Measurements from ENCODE around the gene LAMA4. TPM values are rescaled to one million over a fixed set of nuclear protein-coding genes. Genes with fewer than 3 reads are reported as not detected.

The LAMA4 gene
- total RNA-seq, 1 experiment from 2014 or later: 89.9 TPM

DNA sequence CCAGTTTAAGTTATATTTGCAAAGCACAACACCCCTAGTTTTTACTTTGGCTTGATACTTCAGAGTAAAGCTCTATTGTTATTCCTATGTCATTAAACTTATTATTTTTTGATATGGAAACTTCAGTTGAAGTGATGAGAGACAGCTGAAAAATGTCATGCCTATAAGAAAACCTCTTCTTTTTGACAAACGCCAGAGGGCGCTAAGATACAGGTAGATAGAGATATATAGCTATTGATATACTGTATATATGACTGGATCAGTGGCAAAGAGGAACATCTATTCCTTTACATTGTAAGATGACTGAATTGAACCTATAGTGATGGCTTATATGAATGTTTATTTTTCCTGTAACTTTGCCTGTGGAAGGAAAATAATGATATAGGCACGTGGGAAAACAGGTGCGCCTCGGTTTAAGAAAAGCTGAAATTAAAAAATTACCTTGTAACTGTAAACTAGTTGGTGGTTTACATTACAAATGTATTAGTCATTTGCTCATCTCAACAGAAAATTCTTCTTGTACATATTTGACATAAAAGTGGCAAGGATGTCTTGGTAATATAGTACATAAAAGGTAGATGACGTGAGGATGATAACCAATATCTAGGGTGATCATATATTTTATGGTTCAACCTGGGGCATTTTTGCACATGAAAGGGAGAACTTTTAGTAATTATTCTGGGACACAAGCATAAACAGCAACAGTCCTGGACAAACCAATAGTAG, 74.1 kb downstream of the LAMA4 start:
- H3K27me3 Mint-ChIP-seq (ENCODE audit: unreplicated experiment): no peaks in the 10 kb centered on the region
- no peak overlapping the region for H3K4me3 Mint-ChIP-seq (ENCODE audit: low read depth, unreplicated experiment)
- peaks cover 9% of the 10 kb centered on the region for H3K4me1 Mint-ChIP-seq (ENCODE audit: low read depth, unreplicated experiment)
- H3K27ac Mint-ChIP-seq (ENCODE audit: unreplicated experiment): no peak overlapping the region
- TF ChIP-seq, protein P1, sequence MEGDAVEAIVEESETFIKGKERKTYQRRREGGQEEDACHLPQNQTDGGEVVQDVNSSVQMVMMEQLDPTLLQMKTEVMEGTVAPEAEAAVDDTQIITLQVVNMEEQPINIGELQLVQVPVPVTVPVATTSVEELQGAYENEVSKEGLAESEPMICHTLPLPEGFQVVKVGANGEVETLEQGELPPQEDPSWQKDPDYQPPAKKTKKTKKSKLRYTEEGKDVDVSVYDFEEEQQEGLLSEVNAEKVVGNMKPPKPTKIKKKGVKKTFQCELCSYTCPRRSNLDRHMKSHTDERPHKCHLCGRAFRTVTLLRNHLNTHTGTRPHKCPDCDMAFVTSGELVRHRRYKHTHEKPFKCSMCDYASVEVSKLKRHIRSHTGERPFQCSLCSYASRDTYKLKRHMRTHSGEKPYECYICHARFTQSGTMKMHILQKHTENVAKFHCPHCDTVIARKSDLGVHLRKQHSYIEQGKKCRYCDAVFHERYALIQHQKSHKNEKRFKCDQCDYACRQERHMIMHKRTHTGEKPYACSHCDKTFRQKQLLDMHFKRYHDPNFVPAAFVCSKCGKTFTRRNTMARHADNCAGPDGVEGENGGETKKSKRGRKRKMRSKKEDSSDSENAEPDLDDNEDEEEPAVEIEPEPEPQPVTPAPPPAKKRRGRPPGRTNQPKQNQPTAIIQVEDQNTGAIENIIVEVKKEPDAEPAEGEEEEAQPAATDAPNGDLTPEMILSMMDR (IDR thresholded peaks at IDR 0.05; ENCODE audit: unreplicated experiment): peak; percentile 30
- no peaks in the 10 kb centered on the region for H3K9me3 Mint-ChIP-seq (ENCODE audit: low read depth, unreplicated experiment)
- intact Hi-C loops (cut with micrococcal nuclease; ENCODE audit: unreplicated experiment): loop anchor here (1.0 to 5.0 kb wide), 5 partner anchors 72 to 1756 kb away; partner anchors contain the start of gene LAMA4
- peaks cover 12% of the 10 kb centered on the region for H3K36me3 Mint-ChIP-seq (ENCODE audit: insufficient read depth, unreplicated experiment)
- DNase-seq: peak; percentile 56
- CTCF ChIA-PET: interaction anchor here (0.6 to 2.1 kb wide), 11 partner anchors 13 to 191 kb away, joined by 3 to 28 read pairs (median 5); partner anchors contain the start of gene LAMA4
- BruUV-seq (replicated peaks): no TSS peak

DNA sequence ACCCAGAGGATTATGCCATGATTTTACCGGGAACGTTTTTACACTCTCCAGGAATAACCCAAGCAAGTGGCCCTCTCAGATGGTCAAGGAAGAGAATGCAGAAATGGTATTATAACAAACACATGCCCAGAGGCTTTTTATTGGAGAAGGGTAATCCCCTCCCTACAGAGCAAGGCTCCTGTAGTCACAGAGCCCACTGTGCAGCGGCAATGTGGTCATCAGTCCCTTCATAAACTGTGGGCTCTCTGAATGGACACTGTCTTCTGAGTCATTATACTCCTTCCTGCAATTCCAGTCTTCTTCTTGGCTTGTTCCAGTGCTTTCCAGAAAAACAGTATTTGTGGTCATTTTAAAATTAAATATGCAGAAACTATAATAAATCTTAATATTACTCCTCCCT, 74.7 kb downstream of the LAMA4 start:
- intact Hi-C loops (cut with micrococcal nuclease; ENCODE audit: unreplicated experiment): loop anchor here (1.0 to 5.0 kb wide), 5 partner anchors 73 to 1757 kb away; partner anchors contain the start of gene LAMA4
- DNase-seq: no peak
- H3K27ac Mint-ChIP-seq (ENCODE audit: unreplicated experiment): no peak overlapping the region
- H3K27me3 Mint-ChIP-seq (ENCODE audit: unreplicated experiment): no peaks in the 10 kb centered on the region
- peaks cover 9% of the 10 kb centered on the region for H3K4me1 Mint-ChIP-seq (ENCODE audit: low read depth, unreplicated experiment)
- TF ChIP-seq, protein P1 (IDR thresholded peaks at IDR 0.05; ENCODE audit: unreplicated experiment): no peak
- no peaks in the 10 kb centered on the region for H3K9me3 Mint-ChIP-seq (ENCODE audit: low read depth, unreplicated experiment)
- H3K4me3 Mint-ChIP-seq (ENCODE audit: low read depth, unreplicated experiment): no peak overlapping the region
- peaks cover 12% of the 10 kb centered on the region for H3K36me3 Mint-ChIP-seq (ENCODE audit: insufficient read depth, unreplicated experiment)
- BruUV-seq (replicated peaks): no TSS peak
- CTCF ChIA-PET: interaction anchor here (0.9 to 2.1 kb wide), 9 partner anchors 74 to 192 kb away, joined by 3 to 28 read pairs (median 5); partner anchors contain the start of gene LAMA4

DNA sequence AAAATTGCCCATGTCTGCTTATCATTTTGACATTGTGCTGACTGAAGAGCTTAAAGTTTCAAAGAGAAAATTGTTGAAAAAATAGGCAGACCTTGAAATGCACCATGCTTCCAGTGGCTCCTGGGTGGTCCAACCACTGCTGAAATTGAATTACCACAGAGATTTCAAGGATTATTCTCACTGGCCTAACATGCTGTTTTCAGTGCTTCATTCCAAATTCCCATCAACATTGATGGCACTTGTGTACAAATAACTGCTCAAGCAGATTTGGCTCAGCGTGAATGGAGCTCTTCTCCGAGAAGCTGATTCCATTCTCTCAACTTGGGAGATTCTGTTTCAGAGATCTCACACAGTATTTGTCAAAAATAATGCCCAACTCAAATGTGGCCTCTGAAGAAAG, 75.5 kb downstream of the LAMA4 start:
- no TSS peak for BruUV-seq (replicated peaks)
- TF ChIP-seq, protein P1 (IDR thresholded peaks at IDR 0.05; ENCODE audit: unreplicated experiment): no peak

DNA sequence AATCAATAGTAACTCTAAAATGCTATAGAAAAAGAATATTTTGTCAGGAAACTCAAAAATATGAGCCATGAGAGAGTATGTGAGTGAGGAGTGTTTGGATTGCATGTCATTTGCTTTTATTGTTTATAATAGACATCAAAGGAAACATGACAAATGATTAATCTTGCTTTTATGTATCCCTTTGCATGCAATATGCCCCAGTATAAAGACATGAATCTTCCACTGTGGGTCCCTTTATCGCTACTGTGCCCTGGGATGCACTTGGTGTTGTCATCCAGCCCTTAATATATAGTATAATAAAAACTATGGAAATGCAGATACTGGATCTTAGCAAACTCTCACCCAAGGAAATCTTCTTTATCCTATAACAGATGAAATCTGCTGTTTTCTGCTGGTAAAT, 77.3 kb downstream of the LAMA4 start:
- Mint-ChIP-seq H3K4me1 (ENCODE audit: low read depth, unreplicated experiment) (peaks cover 9% of the 10 kb centered on the region), H3K27me3 (ENCODE audit: unreplicated experiment) (no peaks in the 10 kb centered on the region), H3K36me3 (ENCODE audit: insufficient read depth, unreplicated experiment) (peaks cover 12% of the 10 kb centered on the region), H3K9me3 (ENCODE audit: low read depth, unreplicated experiment) (no peaks in the 10 kb centered on the region), H3K27ac (ENCODE audit: unreplicated experiment) (no peak overlapping the region), H3K4me3 (ENCODE audit: low read depth, unreplicated experiment) (no peak overlapping the region)
- intact Hi-C loops (cut with micrococcal nuclease; ENCODE audit: unreplicated experiment): no loop called here
- no peak for DNase-seq
- CTCF ChIA-PET: no interaction called here
- TF ChIP-seq, protein P1 (IDR thresholded peaks at IDR 0.05; ENCODE audit: unreplicated experiment): no peak
- BruUV-seq (replicated peaks): no TSS peak

More for the DNA sequence above, 75.5 kb downstream of the LAMA4 start:
- Mint-ChIP-seq H3K4me3 (ENCODE audit: low read depth, unreplicated experiment) (no peak overlapping the region), H3K27ac (ENCODE audit: unreplicated experiment) (no peak overlapping the region), H3K9me3 (ENCODE audit: low read depth, unreplicated experiment) (no peaks in the 10 kb centered on the region), H3K27me3 (ENCODE audit: unreplicated experiment) (no peaks in the 10 kb centered on the region), H3K4me1 (ENCODE audit: low read depth, unreplicated experiment) (peaks cover 9% of the 10 kb centered on the region), H3K36me3 (ENCODE audit: insufficient read depth, unreplicated experiment) (peaks cover 12% of the 10 kb centered on the region)
- no peak for DNase-seq
- intact Hi-C loops (cut with micrococcal nuclease; ENCODE audit: unreplicated experiment): no loop called here
- CTCF ChIA-PET: no interaction called here
